GM18909 (cell line): ENCODE results near the gene HDGFL2.

ENCODE experiments used
- ATAC-seq: cut with Tn5 transposase; IDR thresholded peaks from one replicate; pipeline ENCODE4 v1.9.1; 2021; ENCODE audit warnings: mild to moderate bottlenecking; ENCODE audit not compliant: unreplicated experiment, poor library complexity

HDGFL2 gene

GRCh38 chr19:4472174-4472974 lies at the start of gene HDGFL2:
Gene HDGFL2, plus strand, starts transcription at chr19:4472297. Its CDS starts 54 bp downstream, at chr19:4472351.
- ATAC-seq, result peak; percentile 9

GRCh38 chr19:4423416-4424126 lies 48.5 kb upstream of the HDGFL2 start:
- ATAC-seq, result no peak

- ATAC-seq, result no peak
Measured at GRCh38 chr19:4425537-4425936, 46.6 kb upstream of the HDGFL2 start.

- ATAC-seq, result no peak
Measured at GRCh38 chr19:4428326-4428975, 43.6 kb upstream of the HDGFL2 start.

GRCh38 chr19:4429256-4429655 lies 42.8 kb upstream of the HDGFL2 start:
- ATAC-seq, result no peak

- no peak for ATAC-seq
Measured at GRCh38 chr19:4429771-4430171, 42.3 kb upstream of the HDGFL2 start.

- ATAC-seq, result no peak
Measured at GRCh38 chr19:4430760-4431159, 41.3 kb upstream of the HDGFL2 start.

GRCh38 chr19:4431296-4431695 lies 40.8 kb upstream of the HDGFL2 start:
- no peak for ATAC-seq

GRCh38 chr19:4431808-4432674 lies 40.1 kb upstream of the HDGFL2 start:
- no peak for ATAC-seq

- no peak for ATAC-seq
Measured at GRCh38 chr19:4432918-4433506, 39.1 kb upstream of the HDGFL2 start.

- ATAC-seq, result no peak
Measured at GRCh38 chr19:4434391-4434790, 37.7 kb upstream of the HDGFL2 start.

- no peak for ATAC-seq
Measured at GRCh38 chr19:4436231-4436630, 35.9 kb upstream of the HDGFL2 start.

- no peak for ATAC-seq
Measured at GRCh38 chr19:4437103-4437502, 35.0 kb upstream of the HDGFL2 start.

GRCh38 chr19:4439243-4439642 lies 32.9 kb upstream of the HDGFL2 start:
- no peak for ATAC-seq

- ATAC-seq, result no peak
Measured at GRCh38 chr19:4441994-4442818, 29.9 kb upstream of the HDGFL2 start.

- ATAC-seq, result no peak
Measured at GRCh38 chr19:4442819-4443146, 29.3 kb upstream of the HDGFL2 start.

GRCh38 chr19:4443188-4443587 lies 28.9 kb upstream of the HDGFL2 start:
- no peak for ATAC-seq

GRCh38 chr19:4443966-4444764 lies 27.9 kb upstream of the HDGFL2 start:
- no peak for ATAC-seq
